Prostate gland (tissue), 2 donors: ENCODE results near the gene PRR19. TPM values are rescaled to one million over a fixed set of nuclear protein-coding genes. Genes with fewer than 3 reads are reported as not detected.

Experiments used
- DNase-seq: peaks from one replicate; pipeline ENCODE4 v3.0.0-alpha.2; 2019; ENCODE audit warnings: low spot score
- H3K27ac ChIP-seq, 2 donors: fragments of 200-600 bp; sonication (generic); 2 replicates each; pipeline ENCODE4 v1.5.1; 2017 to 2019
- H3K27me3 ChIP-seq: fragments of 200-600 bp; sonication (generic); replicated peaks from 2 replicates; pipeline ENCODE4 v1.5.1; 2019; ENCODE audit not compliant: insufficient read depth
- H3K36me3 ChIP-seq, 2 donors: fragments of 200-600 bp; sonication (generic); 1 replicate in 1 of 2; 2 replicates in 1 of 2; pipeline versions ENCODE4 v1.5.1 to v1.8.1; 2017 to 2019
- H3K4me1 ChIP-seq: fragments of 200-600 bp; sonication (generic); replicated peaks from 2 replicates; pipeline ENCODE4 v1.5.1; 2019
- H3K4me3 ChIP-seq, 2 donors: fragments of 200-600 bp; sonication (generic); 2 replicates each; pipeline ENCODE4 v1.5.1; 2017 to 2019
- H3K9me3 ChIP-seq: fragments of 200-600 bp; sonication (generic); 2 replicates; pipeline ENCODE4 v1.5.1; 2017
- POLR2A ChIP-seq: fragments of 450-650 bp; IDR thresholded peaks from one replicate; pipeline ENCODE4 v1.6.1; 2016; ENCODE audit warnings: antibody characterized with exemption, mild to moderate bottlenecking
- POLR2AphosphoS5 ChIP-seq: sonication (generic); formaldehyde crosslinking; IDR thresholded peaks from one replicate; pipeline ENCODE4 v1.6.1; 2017; ENCODE audit warnings: antibody characterized with exemption
- WGBS: methylation state at CpG from one replicate; pipeline ENCODE4 v1.1.5; 2018; 5-methylcytosine and 5-hydroxymethylcytosine counted together
- intact Hi-C: fragments of 100-400 bp; cut with DNase I; formaldehyde crosslinking; loops from one replicate; pipeline ENCODE4 v1.14.2; 2022
- total RNA-seq, 2 donors: library from RNA; depleted of rRNA; stranded (reverse); fragments of >200 nt; gene quantifications; one replicate each; pipeline ENCODE4 v1.1.0, GENCODE V29; 2016
- TF ChIP-seq, protein P1 (sequence below), 4 experiments: fragments of 200-600 bp in 2 of 4; fragments of 450-650 bp in 2 of 4; sonication (generic) in 2 of 4; IDR thresholded peaks; 1 replicate in 3 of 4; 2 replicates in 1 of 4; pipeline ENCODE4 v1.5.1; 2016 to 2019; ENCODE audit warnings: antibody characterized with exemption in 4 of 4, mild to moderate bottlenecking in 2 of 4, moderate library complexity in 2 of 4

Gene PRR19
- total RNA-seq, 2 donors from 2014 or later: 0.32 to 8.4 TPM

DNA sequence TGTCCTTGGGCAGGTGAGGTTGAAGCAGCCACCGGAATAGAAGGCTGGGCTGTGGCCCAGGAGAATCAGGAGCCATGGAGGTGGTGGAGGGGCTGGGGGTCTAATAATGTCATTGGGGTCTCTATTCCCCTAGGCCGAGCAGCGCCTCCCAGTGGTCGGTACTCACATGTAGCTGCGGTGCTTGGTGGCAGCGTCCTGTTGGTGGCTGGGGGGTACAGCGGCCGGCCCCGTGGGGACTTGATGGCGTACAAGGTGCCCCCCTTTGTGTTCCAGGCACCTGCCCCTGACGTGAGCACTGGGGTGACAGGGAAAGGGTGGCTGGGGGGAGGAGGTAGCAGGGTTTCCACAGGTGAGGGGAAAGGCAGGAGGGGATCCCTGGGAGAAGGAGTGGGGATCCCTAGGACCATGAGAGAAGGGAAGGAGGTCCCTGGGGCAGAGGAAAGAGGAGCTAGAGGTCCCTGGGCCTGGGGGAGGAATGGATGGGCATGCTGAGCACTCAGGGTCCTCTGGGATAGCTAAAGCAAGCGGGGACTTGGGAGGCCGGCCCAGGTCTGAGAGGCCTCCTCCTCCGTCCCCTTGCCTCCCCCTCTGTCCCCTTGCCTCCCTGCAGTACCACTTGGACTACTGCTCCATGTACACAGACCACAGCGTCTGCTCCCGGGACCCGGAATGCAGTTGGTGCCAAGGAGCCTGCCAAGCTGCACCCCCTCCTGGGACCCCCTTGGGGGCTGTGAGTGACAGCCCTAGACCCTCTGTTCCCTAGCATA, 41.6 kb downstream of the PRR19 start:
- no peak for DNase-seq
- Histone ChIP-seq H3K27me3 (no peaks in the 10 kb centered on the region), H3K9me3 (no peaks in the 10 kb centered on the region), H3K4me1 (no peaks in the 10 kb centered on the region), H3K27ac (no peak overlapping the region), H3K36me3 (peaks cover 0 to 2% of the 10 kb centered on the region in 2 donors), H3K4me3 (no peak overlapping the region)
- no peak for TF ChIP-seq POLR2A
- TF ChIP-seq, protein P1, sequence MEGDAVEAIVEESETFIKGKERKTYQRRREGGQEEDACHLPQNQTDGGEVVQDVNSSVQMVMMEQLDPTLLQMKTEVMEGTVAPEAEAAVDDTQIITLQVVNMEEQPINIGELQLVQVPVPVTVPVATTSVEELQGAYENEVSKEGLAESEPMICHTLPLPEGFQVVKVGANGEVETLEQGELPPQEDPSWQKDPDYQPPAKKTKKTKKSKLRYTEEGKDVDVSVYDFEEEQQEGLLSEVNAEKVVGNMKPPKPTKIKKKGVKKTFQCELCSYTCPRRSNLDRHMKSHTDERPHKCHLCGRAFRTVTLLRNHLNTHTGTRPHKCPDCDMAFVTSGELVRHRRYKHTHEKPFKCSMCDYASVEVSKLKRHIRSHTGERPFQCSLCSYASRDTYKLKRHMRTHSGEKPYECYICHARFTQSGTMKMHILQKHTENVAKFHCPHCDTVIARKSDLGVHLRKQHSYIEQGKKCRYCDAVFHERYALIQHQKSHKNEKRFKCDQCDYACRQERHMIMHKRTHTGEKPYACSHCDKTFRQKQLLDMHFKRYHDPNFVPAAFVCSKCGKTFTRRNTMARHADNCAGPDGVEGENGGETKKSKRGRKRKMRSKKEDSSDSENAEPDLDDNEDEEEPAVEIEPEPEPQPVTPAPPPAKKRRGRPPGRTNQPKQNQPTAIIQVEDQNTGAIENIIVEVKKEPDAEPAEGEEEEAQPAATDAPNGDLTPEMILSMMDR (IDR thresholded peaks at IDR 0.05): no peak
- TF ChIP-seq POLR2AphosphoS5: no peak
- WGBS: 89% methylated on average over 17 of the region's 17 CpGs
- intact Hi-C loops: no loop called here

DNA sequence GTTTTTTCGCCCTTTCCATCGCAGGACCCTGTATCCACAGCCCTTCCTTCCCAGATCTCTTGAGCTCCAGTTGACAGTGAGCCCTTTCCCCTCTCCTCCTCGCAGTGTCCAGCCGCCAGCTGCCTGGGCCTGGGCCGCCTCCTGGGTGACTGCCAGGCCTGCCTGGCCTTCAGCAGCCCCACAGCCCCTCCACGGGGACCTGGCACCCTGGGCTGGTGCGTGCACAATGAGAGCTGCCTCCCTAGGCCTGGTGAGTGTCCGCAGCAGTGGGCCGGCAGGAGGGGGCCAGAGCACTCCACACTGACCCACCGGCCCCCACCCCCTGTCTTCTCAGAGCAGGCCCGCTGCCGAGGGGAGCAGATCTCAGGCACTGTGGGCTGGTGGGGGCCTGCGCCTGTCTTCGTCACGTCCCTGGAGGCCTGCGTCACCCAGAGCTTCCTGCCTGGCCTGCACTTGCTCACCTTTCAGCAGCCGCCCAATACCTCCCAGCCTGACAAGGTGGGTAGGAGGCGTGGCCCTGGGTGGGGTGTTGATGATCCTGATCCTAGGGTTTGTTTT, 42.5 kb downstream of the PRR19 start:
- Histone ChIP-seq H3K27ac (no peak overlapping the region), H3K4me1 (no peaks in the 10 kb centered on the region), H3K27me3 (no peaks in the 10 kb centered on the region), H3K9me3 (no peaks in the 10 kb centered on the region), H3K36me3 (peaks cover 0 to 4% of the 10 kb centered on the region in 2 donors), H3K4me3 (no peak overlapping the region)
- WGBS: 85% methylated on average over 18 of the region's 18 CpGs
- intact Hi-C loops: no loop called here
- TF ChIP-seq POLR2A (no peak), POLR2AphosphoS5 (no peak)
- TF ChIP-seq, protein P1 (IDR thresholded peaks at IDR 0.05): no peak
- no peak for DNase-seq

- H3K36me3 ChIP-seq: peaks cover 0 to 4% of the 10 kb centered on the region in 2 donors
- H3K9me3 ChIP-seq: no peaks in the 10 kb centered on the region
- WGBS: 83% methylated on average over 6 of the region's 6 CpGs
- H3K4me1 ChIP-seq: no peaks in the 10 kb centered on the region
- no peak overlapping the region for H3K27ac ChIP-seq
- no peak for DNase-seq
- TF ChIP-seq, protein P1 (IDR thresholded peaks at IDR 0.05): no peak
- TF ChIP-seq POLR2AphosphoS5 (no peak), POLR2A (no peak)
- no peak overlapping the region for H3K4me3 ChIP-seq
- intact Hi-C loops: no loop called here
- no peaks in the 10 kb centered on the region for H3K27me3 ChIP-seq
Observed at GRCh38 chr19:42345191-42345812, 43.4 kb downstream of the PRR19 start.

- Histone ChIP-seq H3K27ac (no peak overlapping the region), H3K9me3 (no peaks in the 10 kb centered on the region), H3K4me1 (no peaks in the 10 kb centered on the region), H3K36me3 (peaks cover 0 to 4% of the 10 kb centered on the region in 2 donors), H3K27me3 (no peaks in the 10 kb centered on the region), H3K4me3 (no peak overlapping the region)
- DNase-seq: no peak
- no peak for TF ChIP-seq POLR2A
- TF ChIP-seq, protein P1 (IDR thresholded peaks at IDR 0.05): no peak
- no peak for TF ChIP-seq POLR2AphosphoS5
- 94% methylated on average over 14 of the region's 14 CpGs for WGBS
- intact Hi-C loops: no loop called here
Observed at GRCh38 chr19:42348211-42348610, 46.3 kb downstream of the PRR19 start.
